HL-60 (cell line): ENCODE measurements around the gene SNX8.

Experiments used
- CTCF ChIP-seq: IDR thresholded peaks from one replicate; pipeline ENCODE4 v1.5.1; 2011; ENCODE audit warnings: low read length, control low read depth, inconsistent platforms; ENCODE audit not compliant: insufficient read depth
- POLR2AphosphoS5 ChIP-seq: IDR thresholded peaks from 2 replicates; pipeline ENCODE4 v1.6.1; 2012; ENCODE audit warnings: low read depth

GRCh38 chr7:2212906-2213305 lies 101.3 kb downstream of the SNX8 start:
- TF ChIP-seq CTCF (no peak), POLR2AphosphoS5 (no peak)
